HPDE6-E6E7 (cell line): ENCODE data around the gene CPS1.

ENCODE experiments used
- DNase-seq: peaks from one replicate; pipeline ENCODE4 v3.0.0; 2011; ENCODE audit warnings: missing footprints; ENCODE audit errors: extremely low spot score

CPS1 gene

GRCh38 chr2:210546424-210547208 lies 9.8 kb upstream of the CPS1 start:
- no peak for DNase-seq

- no peak for DNase-seq
Measured at GRCh38 chr2:210548031-210548430, 8.4 kb upstream of the CPS1 start.

- no peak for DNase-seq
Measured at GRCh38 chr2:210548878-210549384, 7.5 kb upstream of the CPS1 start.

GRCh38 chr2:210551001-210551400 lies 5.4 kb upstream of the CPS1 start:
- no peak for DNase-seq

- peak; percentile 8 for DNase-seq
Measured at GRCh38 chr2:210553373-210553772, 3.0 kb upstream of the CPS1 start.

- no peak for DNase-seq
Measured at GRCh38 chr2:210555555-210555954, 844 bp upstream of the CPS1 start.

- no peak for DNase-seq
Measured at GRCh38 chr2:210557721-210558120, 1.3 kb downstream of the CPS1 start.

- DNase-seq, result no peak
Measured at GRCh38 chr2:210558708-210559107, 2.3 kb downstream of the CPS1 start.

- DNase-seq, result no peak
Measured at GRCh38 chr2:210559182-210559581, 2.8 kb downstream of the CPS1 start.

- no peak for DNase-seq
Measured at GRCh38 chr2:210561475-210561874, 5.1 kb downstream of the CPS1 start.

- DNase-seq, result no peak
Measured at GRCh38 chr2:210562091-210562490, 5.7 kb downstream of the CPS1 start.

- DNase-seq, result no peak
Measured at GRCh38 chr2:210562502-210563080, 6.2 kb downstream of the CPS1 start.

GRCh38 chr2:210567279-210567678 lies 10.9 kb downstream of the CPS1 start:
- no peak for DNase-seq

GRCh38 chr2:210568108-210568507 lies 11.7 kb downstream of the CPS1 start:
- DNase-seq, result no peak

GRCh38 chr2:210577263-210578071 lies 21.1 kb downstream of the CPS1 start:
- peak; percentile 17 for DNase-seq

- DNase-seq, result peak; percentile 15
Measured at GRCh38 chr2:210584834-210585233, 28.4 kb downstream of the CPS1 start.

GRCh38 chr2:210586381-210586780 lies 30.0 kb downstream of the CPS1 start:
- DNase-seq, result no peak

GRCh38 chr2:210591663-210592062 lies 35.3 kb downstream of the CPS1 start:
- DNase-seq, result no peak

GRCh38 chr2:210592726-210593125 lies 36.3 kb downstream of the CPS1 start:
- no peak for DNase-seq

GRCh38 chr2:210593166-210593565 lies 36.8 kb downstream of the CPS1 start:
- DNase-seq, result no peak

GRCh38 chr2:210598219-210598618 lies 41.8 kb downstream of the CPS1 start:
- DNase-seq, result no peak

GRCh38 chr2:210599476-210599875 lies 43.1 kb downstream of the CPS1 start:
- no peak for DNase-seq
